ENCODE results near the gene SPSB1.

The SPSB1 gene

DNA sequence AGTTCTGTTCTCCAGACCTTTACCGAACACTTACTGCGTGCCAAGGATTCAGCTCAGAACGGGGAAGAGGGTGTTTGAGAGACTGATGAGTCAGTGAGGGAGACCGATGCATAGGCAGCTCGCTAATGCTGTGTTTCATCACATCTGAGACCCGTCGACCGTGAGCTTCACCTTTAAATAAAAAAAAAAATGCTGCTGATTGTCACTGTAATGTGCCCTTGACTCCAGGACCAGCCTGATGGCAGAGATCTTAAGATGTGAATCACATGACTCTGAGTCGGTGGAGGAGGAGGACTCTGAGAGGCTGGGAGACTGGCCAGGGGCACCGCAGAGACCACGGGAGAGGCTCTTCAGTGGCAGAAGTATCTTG is 28.8 kb downstream of the SPSB1 start:
- no peak for TF ChIP-seq ZFP30 (CRISPR knock-in tag; IDR thresholded peaks at IDR 0.05)
- no peak for TF ChIP-seq ZC3H10 (CRISPR knock-in tag; IDR thresholded peaks at IDR 0.05)
- TF ChIP-seq PPARA (CRISPR knock-in tag; IDR thresholded peaks at IDR 0.05; ENCODE audit: borderline replicate concordance) = no peak
- TF ChIP-seq ISL1 (CRISPR knock-in tag; IDR thresholded peaks at IDR 0.05) = no peak
- no peak for TF ChIP-seq SNAI2 (CRISPR knock-in tag; IDR thresholded peaks at IDR 0.05)
- TF ChIP-seq ZFP3 (CRISPR knock-in tag; IDR thresholded peaks at IDR 0.05) = no peak
- no peak for TF ChIP-seq OSR1 (CRISPR knock-in tag; IDR thresholded peaks at IDR 0.05)
- TF ChIP-seq ARNTL (CRISPR knock-in tag; IDR thresholded peaks at IDR 0.05; ENCODE audit: borderline replicate concordance, low read depth) = no peak
- TF ChIP-seq, protein P1, sequence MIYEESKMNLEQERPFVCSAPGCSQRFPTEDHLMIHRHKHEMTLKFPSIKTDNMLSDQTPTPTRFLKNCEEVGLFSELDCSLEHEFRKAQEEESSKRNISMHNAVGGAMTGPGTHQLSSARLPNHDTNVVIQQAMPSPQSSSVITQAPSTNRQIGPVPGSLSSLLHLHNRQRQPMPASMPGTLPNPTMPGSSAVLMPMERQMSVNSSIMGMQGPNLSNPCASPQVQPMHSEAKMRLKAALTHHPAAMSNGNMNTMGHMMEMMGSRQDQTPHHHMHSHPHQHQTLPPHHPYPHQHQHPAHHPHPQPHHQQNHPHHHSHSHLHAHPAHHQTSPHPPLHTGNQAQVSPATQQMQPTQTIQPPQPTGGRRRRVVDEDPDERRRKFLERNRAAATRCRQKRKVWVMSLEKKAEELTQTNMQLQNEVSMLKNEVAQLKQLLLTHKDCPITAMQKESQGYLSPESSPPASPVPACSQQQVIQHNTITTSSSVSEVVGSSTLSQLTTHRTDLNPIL (CRISPR knock-in tag; IDR thresholded peaks at IDR 0.05; ENCODE audit: low read depth) = no peak
- no peak for TF ChIP-seq ZNF8 (CRISPR knock-in tag; IDR thresholded peaks at IDR 0.05)
- TF ChIP-seq, protein P2, sequence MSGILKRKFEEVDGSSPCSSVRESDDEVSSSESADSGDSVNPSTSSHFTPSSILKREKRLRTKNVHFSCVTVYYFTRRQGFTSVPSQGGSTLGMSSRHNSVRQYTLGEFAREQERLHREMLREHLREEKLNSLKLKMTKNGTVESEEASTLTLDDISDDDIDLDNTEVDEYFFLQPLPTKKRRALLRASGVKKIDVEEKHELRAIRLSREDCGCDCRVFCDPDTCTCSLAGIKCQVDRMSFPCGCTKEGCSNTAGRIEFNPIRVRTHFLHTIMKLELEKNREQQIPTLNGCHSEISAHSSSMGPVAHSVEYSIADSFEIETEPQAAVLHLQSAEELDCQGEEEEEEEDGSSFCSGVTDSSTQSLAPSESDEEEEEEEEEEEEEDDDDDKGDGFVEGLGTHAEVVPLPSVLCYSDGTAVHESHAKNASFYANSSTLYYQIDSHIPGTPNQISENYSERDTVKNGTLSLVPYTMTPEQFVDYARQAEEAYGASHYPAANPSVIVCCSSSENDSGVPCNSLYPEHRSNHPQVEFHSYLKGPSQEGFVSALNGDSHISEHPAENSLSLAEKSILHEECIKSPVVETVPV (CRISPR knock-in tag; IDR thresholded peaks at IDR 0.05) = no peak
- TF ChIP-seq CSDC2 (CRISPR knock-in tag; IDR thresholded peaks at IDR 0.05) = no peak
- ATAC-seq = no peak

DNA sequence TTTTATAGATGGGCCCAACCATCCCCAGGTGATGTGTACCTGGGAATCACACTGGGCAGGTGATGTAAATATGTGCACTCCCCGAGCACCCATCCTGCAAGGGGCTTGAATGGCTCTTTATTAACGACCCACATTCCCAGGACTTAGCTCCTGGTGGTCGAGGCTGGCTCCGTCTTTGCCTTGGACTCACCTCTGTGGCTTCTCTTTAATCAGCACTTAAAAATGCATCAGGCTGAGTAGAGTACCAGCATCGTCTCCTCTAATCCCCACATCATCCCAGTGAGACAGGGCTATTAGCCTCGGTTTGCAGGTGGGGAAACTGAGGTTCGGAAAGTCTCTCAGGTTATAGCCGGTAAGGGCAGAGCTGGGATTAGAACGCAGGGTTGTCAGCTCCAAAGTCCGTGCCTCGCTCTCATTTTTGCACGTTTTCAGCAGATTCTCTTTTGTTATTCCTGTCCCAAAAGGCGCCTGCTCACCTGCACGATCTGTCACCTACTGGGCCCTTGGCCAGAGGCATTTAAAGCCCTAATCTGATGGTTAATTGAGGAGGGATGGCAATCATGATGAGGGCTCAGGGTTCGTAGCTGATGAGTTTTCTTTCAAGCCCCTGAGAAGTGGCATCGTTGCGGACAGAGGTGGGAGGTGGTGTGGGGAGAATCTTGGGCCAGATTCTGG is 29.4 kb downstream of the SPSB1 start:
- TF ChIP-seq ZFP30 (CRISPR knock-in tag; IDR thresholded peaks at IDR 0.05) = no peak
- no peak for ATAC-seq

DNA sequence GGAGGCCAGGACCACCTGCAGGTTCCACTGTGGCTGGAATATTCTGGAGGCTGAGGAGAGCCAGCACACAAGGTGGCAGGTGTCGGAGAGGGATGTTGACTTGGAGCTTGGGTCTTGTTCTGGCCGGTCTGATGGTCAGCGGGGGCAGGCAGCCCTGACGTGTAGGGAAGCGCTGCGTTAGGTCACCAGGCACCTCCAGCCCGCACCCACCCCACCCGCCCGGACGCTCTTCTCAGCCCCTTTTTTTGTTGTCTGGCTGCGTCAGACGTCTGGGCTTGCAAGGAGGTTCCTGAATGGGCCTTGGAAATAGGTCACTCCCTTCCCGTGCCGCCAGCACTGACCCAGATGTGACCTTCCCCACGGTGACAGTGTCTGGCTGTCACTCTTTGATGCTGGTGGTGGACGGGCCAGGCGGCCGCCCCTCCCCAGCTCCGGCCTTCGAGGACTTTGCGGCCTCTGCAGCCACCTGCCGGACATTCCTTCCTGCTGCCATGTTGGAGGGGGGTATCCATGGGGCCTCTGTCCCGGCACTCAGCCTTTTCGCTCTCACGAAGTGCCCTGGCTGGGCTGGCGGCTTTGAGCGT is 30.1 kb downstream of the SPSB1 start:
- ATAC-seq = no peak
- TF ChIP-seq ZNF8 (CRISPR knock-in tag; IDR thresholded peaks at IDR 0.05) = no peak
- TF ChIP-seq ZNF70 (CRISPR knock-in tag; IDR thresholded peaks at IDR 0.05) = no peak
- TF ChIP-seq TOX (CRISPR knock-in tag; IDR thresholded peaks at IDR 0.05; ENCODE audit: borderline replicate concordance) = no peak
- TF ChIP-seq ISL1 (CRISPR knock-in tag; IDR thresholded peaks at IDR 0.05) = no peak
- TF ChIP-seq, protein P2 (CRISPR knock-in tag; IDR thresholded peaks at IDR 0.05) = no peak
- TF ChIP-seq BACH2 (CRISPR knock-in tag; IDR thresholded peaks at IDR 0.05; ENCODE audit: borderline replicate concordance) = no peak
- no peak for TF ChIP-seq ZNF565 (CRISPR knock-in tag; conservative IDR thresholded peaks at IDR 0.05; ENCODE audit: low read depth)
- no peak for TF ChIP-seq OSR1 (CRISPR knock-in tag; IDR thresholded peaks at IDR 0.05)
- no peak for TF ChIP-seq CSDC2 (CRISPR knock-in tag; IDR thresholded peaks at IDR 0.05)
- TF ChIP-seq, protein P1 (CRISPR knock-in tag; IDR thresholded peaks at IDR 0.05; ENCODE audit: low read depth) = no peak
- TF ChIP-seq RARB (CRISPR knock-in tag; IDR thresholded peaks at IDR 0.05) = no peak
- TF ChIP-seq, protein P3, sequence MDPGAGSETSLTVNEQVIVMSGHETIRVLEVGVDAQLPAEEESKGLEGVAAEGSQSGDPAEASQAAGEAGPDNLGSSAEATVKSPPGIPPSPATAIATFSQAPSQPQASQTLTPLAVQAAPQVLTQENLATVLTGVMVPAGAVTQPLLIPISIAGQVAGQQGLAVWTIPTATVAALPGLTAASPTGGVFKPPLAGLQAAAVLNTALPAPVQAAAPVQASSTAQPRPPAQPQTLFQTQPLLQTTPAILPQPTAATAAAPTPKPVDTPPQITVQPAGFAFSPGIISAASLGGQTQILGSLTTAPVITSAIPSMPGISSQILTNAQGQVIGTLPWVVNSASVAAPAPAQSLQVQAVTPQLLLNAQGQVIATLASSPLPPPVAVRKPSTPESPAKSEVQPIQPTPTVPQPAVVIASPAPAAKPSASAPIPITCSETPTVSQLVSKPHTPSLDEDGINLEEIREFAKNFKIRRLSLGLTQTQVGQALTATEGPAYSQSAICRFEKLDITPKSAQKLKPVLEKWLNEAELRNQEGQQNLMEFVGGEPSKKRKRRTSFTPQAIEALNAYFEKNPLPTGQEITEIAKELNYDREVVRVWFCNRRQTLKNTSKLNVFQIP (CRISPR knock-in tag; IDR thresholded peaks at IDR 0.05; ENCODE audit: borderline replicate concordance, low read depth) = no peak
- TF ChIP-seq ZFP30 (CRISPR knock-in tag; IDR thresholded peaks at IDR 0.05) = no peak
- TF ChIP-seq, protein P4, sequence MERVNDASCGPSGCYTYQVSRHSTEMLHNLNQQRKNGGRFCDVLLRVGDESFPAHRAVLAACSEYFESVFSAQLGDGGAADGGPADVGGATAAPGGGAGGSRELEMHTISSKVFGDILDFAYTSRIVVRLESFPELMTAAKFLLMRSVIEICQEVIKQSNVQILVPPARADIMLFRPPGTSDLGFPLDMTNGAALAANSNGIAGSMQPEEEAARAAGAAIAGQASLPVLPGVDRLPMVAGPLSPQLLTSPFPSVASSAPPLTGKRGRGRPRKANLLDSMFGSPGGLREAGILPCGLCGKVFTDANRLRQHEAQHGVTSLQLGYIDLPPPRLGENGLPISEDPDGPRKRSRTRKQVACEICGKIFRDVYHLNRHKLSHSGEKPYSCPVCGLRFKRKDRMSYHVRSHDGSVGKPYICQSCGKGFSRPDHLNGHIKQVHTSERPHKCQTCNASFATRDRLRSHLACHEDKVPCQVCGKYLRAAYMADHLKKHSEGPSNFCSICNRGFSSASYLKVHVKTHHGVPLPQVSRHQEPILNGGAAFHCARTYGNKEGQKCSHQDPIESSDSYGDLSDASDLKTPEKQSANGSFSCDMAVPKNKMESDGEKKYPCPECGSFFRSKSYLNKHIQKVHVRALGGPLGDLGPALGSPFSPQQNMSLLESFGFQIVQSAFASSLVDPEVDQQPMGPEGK (CRISPR knock-in tag; IDR thresholded peaks at IDR 0.05; ENCODE audit: borderline replicate concordance) = no peak
- no peak for TF ChIP-seq GLIS3 (CRISPR knock-in tag; IDR thresholded peaks at IDR 0.05)
- TF ChIP-seq PPARA (CRISPR knock-in tag; IDR thresholded peaks at IDR 0.05; ENCODE audit: borderline replicate concordance) = no peak
- no peak for TF ChIP-seq ZFP3 (CRISPR knock-in tag; IDR thresholded peaks at IDR 0.05)
